A673 (cell line): Measurements from ENCODE around the gene CDC42BPA. TPM values are rescaled to one million over a fixed set of nuclear protein-coding genes. Genes with fewer than 3 reads are reported as not detected.

Experiments
- BruUV-seq: library from RNA; stranded (reverse); fragments of 400-500 nt; replicated peaks from 2 replicates; lab custom pipeline; 2021; lab: Mats Ljungman, UMichigan
- CTCF ChIA-PET: fragments of 300-600 bp; sonication (Branson Sonifier 250); formaldehyde crosslinking; loops from one replicate; lab custom pipeline; 2022; ENCODE audit warnings: antibody characterized with exemption; lab: Charles Lee
- POLR2A ChIA-PET: fragments of 300-600 bp; sonication (Branson Sonifier 250); formaldehyde crosslinking; loops from one replicate; lab custom pipeline; 2022; ENCODE audit warnings: antibody characterized with exemption; ENCODE audit not compliant: low non-redundant PET; lab: Charles Lee
- DNase-seq: peaks from one replicate; pipeline ENCODE4 v3.0.0-alpha.2; 2015; ENCODE audit warnings: low spot score
- H3K27ac ChIP-seq: fragments of 200-600 bp; sonication (generic); 2 replicates; pipeline ENCODE4 v1.5.1; 2016; ENCODE audit warnings: mixed run types, low read depth, mild to moderate bottlenecking, mixed read lengths, antibody characterized with exemption, low read length; ENCODE audit not compliant: poor library complexity, severe bottlenecking
- H3K27me3 ChIP-seq: fragments of 200-600 bp; sonication (generic); replicated peaks from 2 replicates; pipeline ENCODE4 v1.6.1; 2017; ENCODE audit warnings: mixed run types, low read depth, mild to moderate bottlenecking, mixed read lengths, antibody characterized with exemption, low read length; ENCODE audit not compliant: insufficient read depth, poor library complexity
- H3K36me3 ChIP-seq: fragments of 200-600 bp; sonication (generic); 2 replicates; pipeline ENCODE4 v1.6.1; 2016; ENCODE audit warnings: mixed run types, mild to moderate bottlenecking, mixed read lengths, antibody characterized with exemption, low read length; ENCODE audit not compliant: insufficient read depth, poor library complexity, severe bottlenecking
- H3K4me1 ChIP-seq: fragments of 200-600 bp; sonication (generic); 2 replicates; pipeline ENCODE4 v1.6.1; 2017; ENCODE audit warnings: mixed run types, mild to moderate bottlenecking, mixed read lengths, antibody characterized with exemption, low read length; ENCODE audit not compliant: insufficient read depth, poor library complexity, severe bottlenecking
- H3K4me3 ChIP-seq: fragments of 200-600 bp; sonication (generic); 2 replicates; pipeline ENCODE4 v1.5.1; 2016; ENCODE audit warnings: low read depth, mixed run types, mild to moderate bottlenecking, mixed read lengths, low read length; ENCODE audit not compliant: poor library complexity, severe bottlenecking
- H3K9me3 ChIP-seq: fragments of 200-600 bp; sonication (generic); 2 replicates; pipeline ENCODE4 v1.6.1; 2016; ENCODE audit warnings: mixed run types, low read depth, mild to moderate bottlenecking, mixed read lengths, antibody characterized with exemption, low read length; ENCODE audit not compliant: poor library complexity, severe bottlenecking
- EZH2 ChIP-seq: fragments of 200-600 bp; sonication (generic); IDR thresholded peaks from 2 replicates; pipeline ENCODE4 v1.6.1; 2017; ENCODE audit warnings: borderline replicate concordance, low read depth, mild to moderate bottlenecking, mixed read lengths, antibody characterized with exemption, low read length; ENCODE audit not compliant: poor library complexity, severe bottlenecking
- intact Hi-C: fragments of 100-400 bp; cut with micrococcal nuclease; formaldehyde crosslinking; loops from one replicate; pipeline ENCODE4 v1.10.0; 2022; ENCODE audit not compliant: unreplicated experiment
- total RNA-seq: library from RNA; stranded (reverse); gene quantifications from 2 replicates; pipeline ENCODE4 v1.2.3, GENCODE V29; 2021
- TF ChIP-seq, protein P1 (sequence below): fragments of 300-800, 200-600 bp; sonication (generic); conservative IDR thresholded peaks from 2 replicates; pipeline ENCODE4 v1.5.1; 2017; ENCODE audit warnings: low read depth, mild to moderate bottlenecking, antibody characterized with exemption, low read length, moderate library complexity, mixed read lengths

The CDC42BPA gene
- total RNA-seq, 1 experiment from 2014 or later, result 21.7 TPM

DNA sequence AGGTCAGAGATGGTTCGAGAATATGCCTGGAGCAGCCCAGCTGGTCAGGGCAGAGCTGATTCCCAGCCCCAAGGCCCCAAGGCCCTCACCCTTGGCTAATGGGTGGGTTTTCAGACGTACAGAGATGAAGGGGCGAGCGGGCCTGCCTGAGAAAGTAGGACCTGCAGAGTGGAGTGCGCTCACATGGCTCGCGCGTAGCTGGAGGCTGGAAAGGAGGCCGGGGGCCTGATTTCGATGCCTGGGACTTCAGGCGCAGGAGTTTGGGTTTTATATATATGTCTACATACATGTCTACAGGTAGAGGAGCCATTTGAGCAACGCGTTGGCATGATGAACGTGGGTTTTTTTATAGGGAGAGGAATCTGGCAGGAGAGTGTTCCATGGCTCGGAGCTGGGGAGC lies 369.3 kb downstream of the CDC42BPA start:
- TF ChIP-seq, protein P1, sequence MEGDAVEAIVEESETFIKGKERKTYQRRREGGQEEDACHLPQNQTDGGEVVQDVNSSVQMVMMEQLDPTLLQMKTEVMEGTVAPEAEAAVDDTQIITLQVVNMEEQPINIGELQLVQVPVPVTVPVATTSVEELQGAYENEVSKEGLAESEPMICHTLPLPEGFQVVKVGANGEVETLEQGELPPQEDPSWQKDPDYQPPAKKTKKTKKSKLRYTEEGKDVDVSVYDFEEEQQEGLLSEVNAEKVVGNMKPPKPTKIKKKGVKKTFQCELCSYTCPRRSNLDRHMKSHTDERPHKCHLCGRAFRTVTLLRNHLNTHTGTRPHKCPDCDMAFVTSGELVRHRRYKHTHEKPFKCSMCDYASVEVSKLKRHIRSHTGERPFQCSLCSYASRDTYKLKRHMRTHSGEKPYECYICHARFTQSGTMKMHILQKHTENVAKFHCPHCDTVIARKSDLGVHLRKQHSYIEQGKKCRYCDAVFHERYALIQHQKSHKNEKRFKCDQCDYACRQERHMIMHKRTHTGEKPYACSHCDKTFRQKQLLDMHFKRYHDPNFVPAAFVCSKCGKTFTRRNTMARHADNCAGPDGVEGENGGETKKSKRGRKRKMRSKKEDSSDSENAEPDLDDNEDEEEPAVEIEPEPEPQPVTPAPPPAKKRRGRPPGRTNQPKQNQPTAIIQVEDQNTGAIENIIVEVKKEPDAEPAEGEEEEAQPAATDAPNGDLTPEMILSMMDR, result no peak
- no peak for TF ChIP-seq EZH2
- intact Hi-C loops, result no loop called here
- BruUV-seq, result no TSS peak
- H3K27ac ChIP-seq, result no peak overlapping the region
- H3K4me1 ChIP-seq, result no peaks in the 10 kb centered on the region
- H3K27me3 ChIP-seq, result no peaks in the 10 kb centered on the region
- no peaks in the 10 kb centered on the region for H3K9me3 ChIP-seq
- POLR2A ChIA-PET, result no interaction called here
- DNase-seq, result no peak
- CTCF ChIA-PET, result interaction anchor here (0.6 kb wide), 1 partner anchor 1067 kb away, joined by 3 read pairs; the partner anchor contains the start of gene TMEM63A
- no peaks in the 10 kb centered on the region for H3K36me3 ChIP-seq
- no peak overlapping the region for H3K4me3 ChIP-seq

DNA sequence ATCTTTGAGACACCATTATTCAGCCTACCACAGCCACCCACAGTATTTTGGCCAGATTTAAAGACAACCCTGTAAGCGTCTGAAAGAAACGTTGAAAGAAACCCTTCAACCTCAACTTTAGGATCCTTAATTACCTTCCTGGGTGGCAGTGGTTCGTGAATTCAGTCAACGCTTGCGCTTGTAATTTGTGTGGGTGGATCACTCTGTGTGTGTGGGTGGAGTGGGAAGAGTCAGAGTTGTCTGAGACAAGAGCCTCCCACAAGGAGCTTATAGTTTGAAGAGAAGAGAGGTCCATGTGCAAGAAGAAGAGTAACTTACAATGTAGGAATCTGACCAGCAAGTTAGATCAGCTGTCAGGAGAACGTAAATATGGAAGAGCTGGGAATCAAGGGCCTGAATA lies 369.8 kb downstream of the CDC42BPA start:
- intact Hi-C loops, result no loop called here
- CTCF ChIA-PET, result interaction anchor here (0.6 kb wide), 1 partner anchor 1066 kb away, joined by 3 read pairs; the partner anchor contains the start of gene TMEM63A
- Histone ChIP-seq H3K27ac (no peak overlapping the region), H3K4me3 (no peak overlapping the region), H3K4me1 (no peaks in the 10 kb centered on the region), H3K36me3 (no peaks in the 10 kb centered on the region), H3K9me3 (no peaks in the 10 kb centered on the region), H3K27me3 (no peaks in the 10 kb centered on the region)
- TF ChIP-seq EZH2, result no peak
- POLR2A ChIA-PET, result no interaction called here
- BruUV-seq, result no TSS peak
- no peak for DNase-seq

DNA sequence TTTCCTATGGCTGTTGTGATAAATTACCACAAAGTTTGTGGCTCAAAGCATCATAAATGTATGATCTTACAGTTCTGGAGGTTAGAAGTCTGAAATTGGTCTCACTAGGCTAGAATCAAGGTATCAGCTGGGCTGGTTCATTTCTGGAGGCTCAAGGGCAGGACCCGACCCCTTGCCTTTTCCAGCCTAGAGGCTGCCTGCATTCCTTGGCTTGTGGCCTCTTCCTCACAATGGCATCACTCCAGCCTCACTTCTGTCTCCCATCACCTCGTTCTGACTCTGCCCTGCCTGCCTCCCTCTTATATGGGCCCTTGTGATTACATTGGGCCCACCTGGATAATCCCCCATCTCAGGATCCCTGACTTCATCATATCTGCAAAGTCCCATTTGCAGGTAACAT lies 370.2 kb downstream of the CDC42BPA start:
- no peaks in the 10 kb centered on the region for H3K4me1 ChIP-seq
- TF ChIP-seq, protein P1, result no peak
- TF ChIP-seq EZH2, result no peak
- ChIA-PET CTCF (no interaction called here), POLR2A (interaction anchor here (0.6 kb wide), 1 partner anchor 434 kb away, joined by 3 read pairs; no protein-coding TSS in a partner anchor)
- H3K4me3 ChIP-seq, result no peak overlapping the region
- H3K9me3 ChIP-seq, result no peaks in the 10 kb centered on the region
- intact Hi-C loops, result no loop called here
- no peaks in the 10 kb centered on the region for H3K36me3 ChIP-seq
- no TSS peak for BruUV-seq
- DNase-seq, result no peak
- no peak overlapping the region for H3K27ac ChIP-seq
- no peaks in the 10 kb centered on the region for H3K27me3 ChIP-seq

DNA sequence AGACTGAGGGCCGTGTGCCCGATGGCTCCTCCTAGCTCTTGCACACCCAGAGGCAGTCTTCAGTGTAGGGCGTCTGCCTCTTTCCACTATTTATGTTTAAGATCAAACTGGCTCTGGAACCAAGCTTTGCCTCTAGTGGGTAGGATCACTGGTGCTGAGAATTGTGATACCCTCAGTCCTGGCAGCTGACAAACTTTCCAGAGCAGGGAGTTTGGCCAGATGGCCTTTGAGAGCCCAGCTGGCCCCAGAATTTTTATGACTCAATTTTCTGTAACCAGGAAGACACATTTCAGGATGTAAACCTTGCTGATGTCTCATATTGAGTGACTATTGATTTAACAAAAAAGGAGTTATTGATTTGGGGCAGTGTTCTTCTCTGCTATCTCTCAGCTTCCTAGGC lies 371.5 kb downstream of the CDC42BPA start:
- no peak for DNase-seq
- intact Hi-C loops, result no loop called here
- Histone ChIP-seq H3K9me3 (no peaks in the 10 kb centered on the region), H3K4me3 (no peak overlapping the region), H3K36me3 (no peaks in the 10 kb centered on the region), H3K27ac (no peak overlapping the region), H3K27me3 (no peaks in the 10 kb centered on the region), H3K4me1 (no peaks in the 10 kb centered on the region)
- no TSS peak for BruUV-seq
- TF ChIP-seq EZH2, result no peak
- TF ChIP-seq, protein P1, result no peak
- POLR2A ChIA-PET, result no interaction called here
- CTCF ChIA-PET, result no interaction called here
